Activated T-helper 9 cell treated with anti-CD3 and anti-CD28 coated beads, Interleukin-2, amount 50 U/mL, for 16 hours (primary cell): ENCODE data around the gene WDR83.
A peak's percentile ranks its signal among the peaks of the same experiment; 100 is the strongest.
"Not testable (repeated sequence)": the region's sequence is repeated elsewhere in the genome, so short reads cannot be mapped to it uniquely, and the experiment has no call there.

Experiments used
- DNase-seq: peaks from one replicate; pipeline ENCODE4 v3.0.0-alpha.2; 2020; ENCODE audit warnings: low read depth

The WDR83 gene, protein sequence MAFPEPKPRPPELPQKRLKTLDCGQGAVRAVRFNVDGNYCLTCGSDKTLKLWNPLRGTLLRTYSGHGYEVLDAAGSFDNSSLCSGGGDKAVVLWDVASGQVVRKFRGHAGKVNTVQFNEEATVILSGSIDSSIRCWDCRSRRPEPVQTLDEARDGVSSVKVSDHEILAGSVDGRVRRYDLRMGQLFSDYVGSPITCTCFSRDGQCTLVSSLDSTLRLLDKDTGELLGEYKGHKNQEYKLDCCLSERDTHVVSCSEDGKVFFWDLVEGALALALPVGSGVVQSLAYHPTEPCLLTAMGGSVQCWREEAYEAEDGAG

DNA sequence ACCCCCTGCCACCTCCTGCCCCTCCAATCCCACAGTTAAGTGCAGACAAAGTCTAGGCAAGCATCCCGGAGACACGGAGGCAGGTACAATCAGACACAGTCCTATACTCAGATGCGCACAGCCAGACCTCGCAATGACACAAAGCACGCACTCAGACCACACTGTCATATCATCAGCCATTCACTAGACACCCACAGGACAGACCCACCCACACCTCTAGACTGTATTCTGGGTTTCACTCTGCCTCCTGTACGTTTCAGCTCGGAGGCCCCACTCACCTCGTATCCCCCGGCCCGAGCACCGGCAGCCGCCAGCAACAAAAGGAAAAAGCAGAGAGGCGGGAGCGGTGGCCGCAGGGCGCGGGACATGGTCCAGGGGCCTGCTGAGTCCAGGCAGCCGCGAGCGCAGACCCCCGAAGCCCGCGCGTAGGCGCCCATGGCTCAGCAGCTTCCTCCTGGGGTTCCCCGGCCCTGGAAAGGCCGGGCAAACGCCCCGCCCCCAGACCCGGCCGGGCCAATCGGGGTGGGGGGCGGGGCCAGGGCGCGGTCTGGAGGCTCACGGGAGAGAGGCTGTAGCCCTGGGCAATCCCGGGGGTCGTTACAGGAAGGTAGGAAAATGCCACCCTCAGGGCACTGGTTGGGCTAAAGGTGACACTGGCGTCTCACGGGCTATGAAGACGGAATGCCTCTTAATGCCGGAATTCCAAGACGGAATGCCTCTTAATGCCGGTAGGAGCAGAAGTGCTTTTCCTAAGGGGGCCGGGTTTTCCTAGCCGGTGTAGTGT, at the start of gene WDR83, which contains the start of gene MAN2B1:
Gene WDR83, plus strand, starts transcription at position 543 of the 784 bp plus-strand sequence. CDS start 2,984 bp downstream, outside the sequence.
Gene MAN2B1, minus strand, starts transcription at position 478 of the 784 bp plus-strand sequence. Its CDS starts 41 bp downstream, at position 437.
- DNase-seq: peak; percentile 76

- DNase-seq: no peak
Observed at GRCh38 chr19:12617646-12618045, 49.0 kb upstream of the WDR83 start.

DNA sequence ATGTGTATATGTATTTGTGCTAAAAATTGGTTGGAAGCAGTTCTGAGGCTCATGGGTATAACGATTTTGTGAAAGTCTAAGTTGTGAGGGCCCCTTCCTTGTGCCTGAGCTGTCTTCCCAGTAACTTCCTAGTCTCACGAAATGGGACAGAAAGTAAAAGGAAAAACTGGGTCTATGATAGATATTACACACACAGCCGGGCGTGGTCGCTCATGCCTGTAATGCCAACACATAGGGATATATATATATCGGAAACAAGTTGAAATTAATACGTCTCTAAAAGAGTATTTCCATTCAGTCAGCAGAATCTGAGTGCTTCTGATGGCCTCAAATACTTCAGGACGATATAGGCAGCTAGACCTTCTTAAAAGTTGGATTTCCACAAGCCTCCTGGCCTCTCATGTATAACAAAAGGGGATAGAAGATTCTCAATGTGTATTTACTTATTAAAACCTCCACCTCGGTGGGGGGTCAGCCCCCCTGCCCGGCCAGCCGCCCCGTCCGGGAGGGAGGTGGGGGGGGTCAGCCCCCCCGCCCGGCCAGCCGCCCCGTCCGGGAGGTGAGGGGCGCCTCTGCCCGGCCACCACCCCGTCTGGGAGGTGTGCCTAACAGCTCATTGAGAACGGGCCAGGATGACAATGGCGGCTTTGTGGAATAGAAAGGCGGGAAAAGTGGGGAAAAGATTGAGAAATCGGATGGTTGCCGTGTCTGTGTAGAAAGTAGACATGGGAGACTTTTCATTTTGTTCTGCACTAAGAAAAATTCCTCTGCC, 45.2 kb upstream of the WDR83 start:
- not testable (repeated sequence) for DNase-seq

DNA sequence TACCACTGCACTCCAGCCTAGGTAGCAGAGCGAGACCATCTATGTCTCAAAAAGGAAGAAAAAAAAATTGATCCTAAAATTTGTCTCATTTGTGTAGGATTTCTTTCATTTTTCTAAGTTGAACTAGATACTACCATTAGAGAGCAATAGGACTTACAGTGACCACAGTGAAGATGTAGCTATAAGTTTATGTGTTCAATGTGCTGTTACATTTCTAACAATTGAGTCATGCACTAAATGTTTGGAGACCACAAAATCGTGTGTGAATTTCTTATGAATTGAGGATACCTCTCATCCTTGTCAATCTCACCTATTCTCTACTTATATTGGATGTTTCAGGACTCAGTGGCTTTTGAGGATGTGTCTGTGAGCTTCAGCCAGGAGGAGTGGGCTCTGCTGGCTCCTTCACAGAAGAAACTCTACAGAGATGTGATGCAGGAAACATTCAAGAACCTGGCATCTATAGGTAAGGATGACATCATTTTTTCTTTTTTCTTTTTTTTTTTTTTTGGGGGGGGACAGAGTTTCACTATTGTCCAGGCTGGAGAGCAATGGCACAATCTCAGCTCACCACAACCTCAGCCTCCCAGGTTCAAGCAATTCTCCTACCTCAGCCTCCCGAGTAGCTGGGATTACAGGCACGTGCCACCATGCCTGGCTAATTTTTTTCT, 43.1 kb upstream of the WDR83 start:
- DNase-seq: no peak

GRCh38 chr19:12626958-12627357, 39.6 kb upstream of the WDR83 start:
- DNase-seq: no peak

- DNase-seq: no peak
Observed at GRCh38 chr19:12628040-12629022, 38.3 kb upstream of the WDR83 start.

- no peak for DNase-seq
Observed at GRCh38 chr19:12629215-12629614, 37.4 kb upstream of the WDR83 start.

DNA sequence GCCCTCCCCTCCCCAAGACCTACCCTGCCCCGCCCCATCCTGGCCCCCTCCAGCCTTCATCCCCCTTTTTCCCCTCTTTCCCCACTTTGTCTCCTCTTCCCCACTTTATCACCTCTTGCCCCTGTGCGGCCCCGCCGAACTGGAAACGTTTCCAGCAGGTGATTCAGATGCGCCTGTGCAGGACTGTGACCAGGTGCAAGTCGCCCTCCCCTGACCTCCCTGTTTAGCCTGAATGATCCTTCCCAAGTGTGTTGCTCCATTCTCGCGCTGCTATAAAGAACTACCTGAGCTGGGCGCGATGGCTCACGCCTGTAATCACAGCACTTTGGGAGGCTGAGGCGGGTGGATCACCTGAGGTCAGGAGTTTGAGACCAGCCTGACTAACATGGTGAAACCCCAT, 30.0 kb upstream of the WDR83 start:
- no peak for DNase-seq

DNA sequence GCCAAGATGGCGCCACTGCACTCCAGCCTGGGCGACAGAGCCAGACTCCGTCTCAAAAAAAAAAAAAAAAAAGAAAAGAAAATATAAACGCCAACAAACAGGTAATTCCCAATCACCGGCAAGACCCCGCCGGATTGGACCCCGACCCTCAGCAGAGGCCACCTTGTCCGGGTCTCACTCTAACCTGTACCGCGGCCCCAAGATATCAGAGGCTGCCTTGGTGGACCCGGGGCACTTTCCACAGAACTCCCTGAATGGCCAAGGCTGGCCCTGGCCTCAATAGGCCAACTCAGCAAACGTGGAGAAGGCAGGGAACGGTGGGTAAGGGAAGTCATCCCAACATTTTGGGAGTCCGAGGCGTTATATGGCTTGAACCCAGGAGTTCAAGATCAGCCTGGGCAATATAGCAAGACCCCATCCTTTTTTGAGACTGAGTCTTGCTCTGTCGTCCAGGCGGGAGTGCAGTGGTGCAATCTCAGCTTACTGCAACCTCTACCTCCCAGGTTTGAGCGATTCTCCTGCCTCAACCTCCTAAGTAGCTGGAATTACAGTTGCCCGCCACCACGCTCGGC, 27.9 kb upstream of the WDR83 start:
- DNase-seq: no peak

- DNase-seq: peak; percentile 79
Observed at GRCh38 chr19:12639901-12640613, 26.6 kb upstream of the WDR83 start.

- DNase-seq: no peak
Observed at GRCh38 chr19:12641456-12641855, 25.2 kb upstream of the WDR83 start.

DNA sequence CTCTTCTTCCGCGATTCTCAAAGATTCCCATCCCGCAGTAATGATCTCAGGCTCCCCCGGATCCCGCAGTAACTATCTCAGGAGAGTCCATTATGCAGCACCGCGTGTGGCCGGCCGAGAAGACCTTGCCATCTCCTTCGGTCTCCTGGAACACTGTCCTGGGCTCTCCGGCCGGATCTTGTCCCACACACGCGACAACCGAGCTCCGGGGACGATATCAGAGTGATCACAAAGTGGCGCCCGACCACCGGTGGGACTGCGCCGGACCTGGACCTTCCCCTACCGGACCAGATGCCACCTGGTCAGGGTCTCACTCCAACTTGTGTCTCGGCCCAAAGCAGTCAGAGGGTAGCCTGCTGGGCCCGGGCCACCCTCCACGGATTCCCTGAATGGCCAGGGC, 24.1 kb upstream of the WDR83 start:
- DNase-seq: no peak

DNA sequence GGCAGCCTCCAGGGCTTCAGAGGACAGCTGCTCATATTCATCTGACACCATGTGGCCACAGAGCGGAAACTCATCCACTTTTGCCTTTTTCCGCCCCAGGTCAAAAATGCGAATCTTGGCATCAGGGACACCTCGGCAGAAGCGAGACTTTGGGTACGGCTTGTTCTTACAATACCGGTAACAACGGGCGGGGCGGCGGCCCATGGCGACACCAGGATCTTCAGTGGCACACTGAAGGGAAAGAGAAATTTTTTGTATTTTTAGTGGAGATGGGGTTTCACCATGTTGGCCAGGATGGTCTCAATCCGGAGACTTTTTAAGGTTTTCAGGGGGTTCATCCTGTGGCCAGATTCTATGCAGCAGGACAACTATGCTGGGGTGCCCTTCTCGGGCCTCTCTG, 22.9 kb upstream of the WDR83 start:
- DNase-seq: not testable (repeated sequence)

- no peak for DNase-seq
Observed at GRCh38 chr19:12646551-12646950, 20.1 kb upstream of the WDR83 start.

GRCh38 chr19:12647047-12647446, 19.6 kb upstream of the WDR83 start:
- DNase-seq: no peak

- DNase-seq: no peak
Observed at GRCh38 chr19:12647490-12648071, 19.0 kb upstream of the WDR83 start.

- DNase-seq: no peak
Observed at GRCh38 chr19:12648088-12648487, 18.5 kb upstream of the WDR83 start.

- no peak for DNase-seq
Observed at GRCh38 chr19:12649941-12650340, 16.7 kb upstream of the WDR83 start.

DNA sequence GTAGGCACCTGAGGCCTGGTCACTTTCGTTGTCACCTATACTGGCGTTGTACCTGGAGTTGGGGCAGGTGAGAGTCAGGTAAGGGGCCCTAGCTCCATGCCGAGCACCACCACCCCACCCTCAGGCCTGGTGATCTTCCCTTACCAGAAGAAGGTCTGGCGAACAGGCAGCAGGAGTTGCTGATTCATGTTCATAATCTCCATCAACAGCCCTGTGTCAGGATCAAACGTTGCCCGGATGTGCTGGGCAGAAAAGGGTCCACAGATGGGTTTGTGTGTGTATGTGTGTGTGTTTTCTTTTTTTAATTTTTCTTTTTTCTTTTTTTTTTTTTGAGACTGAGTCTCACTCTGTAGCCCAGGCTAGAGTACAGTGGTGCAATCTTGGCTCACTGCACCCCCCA, 14.4 kb upstream of the WDR83 start:
- DNase-seq: no peak
